Activated naive CD4-positive, alpha-beta T cell treated with anti-CD3 and anti-CD28 coated beads for 36 hours (primary cell): ENCODE results near the gene APCDD1L. TPM values are rescaled to one million over a fixed set of nuclear protein-coding genes. Genes with fewer than 3 reads are reported as not detected.

Experiments used
- CTCF ChIA-PET: fragments of 350-600 bp; sonication (Branson Sonifier 250); formaldehyde crosslinking; loops from one replicate; lab custom pipeline; 2021; ENCODE audit warnings: antibody characterized with exemption; lab: Charles Lee
- DNase-seq: peaks from one replicate; pipeline ENCODE4 v3.0.0-alpha.2; 2020
- H3K27ac Mint-ChIP-seq: one replicate; pipeline ENCODE4 v1.8.0; 2021; ENCODE audit warnings: mild to moderate bottlenecking, mixed read lengths
- H3K27me3 Mint-ChIP-seq: one replicate; pipeline ENCODE4 v1.8.0; 2021; ENCODE audit warnings: low read depth, mixed read lengths
- H3K36me3 Mint-ChIP-seq: one replicate; pipeline ENCODE4 v1.8.0; 2021; ENCODE audit warnings: low read depth, mixed read lengths
- H3K4me1 Mint-ChIP-seq: one replicate; pipeline ENCODE4 v1.8.0; 2021; ENCODE audit warnings: low read depth, mixed read lengths
- H3K4me3 Mint-ChIP-seq: one replicate; pipeline ENCODE4 v1.8.0; 2021; ENCODE audit warnings: mild to moderate bottlenecking, moderate library complexity, mixed read lengths
- H3K9me3 Mint-ChIP-seq: one replicate; pipeline ENCODE4 v1.8.0; 2021; ENCODE audit warnings: mixed read lengths
- intact Hi-C: fragments of 100-400 bp; cut with micrococcal nuclease; formaldehyde crosslinking; loops from one replicate; pipeline ENCODE4 v1.15.1; 2023
- total RNA-seq, 2 experiments: library from RNA; stranded (reverse); gene quantifications; one replicate each; pipeline ENCODE4 v1.2.3, GENCODE V29; 2021

The APCDD1L gene
- total RNA-seq, 2 experiments from 2014 or later: not detected

GRCh38 chr20:58550275-58551059 lies 35.3 kb upstream of the APCDD1L start:
- no peaks in the 10 kb centered on the region for H3K4me1 Mint-ChIP-seq
- H3K9me3 Mint-ChIP-seq: no peaks in the 10 kb centered on the region
- no peak for DNase-seq
- no peaks in the 10 kb centered on the region for H3K36me3 Mint-ChIP-seq
- intact Hi-C loops: no loop called here
- H3K27ac Mint-ChIP-seq: no peak overlapping the region
- CTCF ChIA-PET: interaction anchor here (0.6 kb wide), 2 partner anchors 64 to 463 kb away, joined by 3 to 4 read pairs; no protein-coding TSS in a partner anchor
- no peaks in the 10 kb centered on the region for H3K27me3 Mint-ChIP-seq
- H3K4me3 Mint-ChIP-seq: no peak overlapping the region

DNA sequence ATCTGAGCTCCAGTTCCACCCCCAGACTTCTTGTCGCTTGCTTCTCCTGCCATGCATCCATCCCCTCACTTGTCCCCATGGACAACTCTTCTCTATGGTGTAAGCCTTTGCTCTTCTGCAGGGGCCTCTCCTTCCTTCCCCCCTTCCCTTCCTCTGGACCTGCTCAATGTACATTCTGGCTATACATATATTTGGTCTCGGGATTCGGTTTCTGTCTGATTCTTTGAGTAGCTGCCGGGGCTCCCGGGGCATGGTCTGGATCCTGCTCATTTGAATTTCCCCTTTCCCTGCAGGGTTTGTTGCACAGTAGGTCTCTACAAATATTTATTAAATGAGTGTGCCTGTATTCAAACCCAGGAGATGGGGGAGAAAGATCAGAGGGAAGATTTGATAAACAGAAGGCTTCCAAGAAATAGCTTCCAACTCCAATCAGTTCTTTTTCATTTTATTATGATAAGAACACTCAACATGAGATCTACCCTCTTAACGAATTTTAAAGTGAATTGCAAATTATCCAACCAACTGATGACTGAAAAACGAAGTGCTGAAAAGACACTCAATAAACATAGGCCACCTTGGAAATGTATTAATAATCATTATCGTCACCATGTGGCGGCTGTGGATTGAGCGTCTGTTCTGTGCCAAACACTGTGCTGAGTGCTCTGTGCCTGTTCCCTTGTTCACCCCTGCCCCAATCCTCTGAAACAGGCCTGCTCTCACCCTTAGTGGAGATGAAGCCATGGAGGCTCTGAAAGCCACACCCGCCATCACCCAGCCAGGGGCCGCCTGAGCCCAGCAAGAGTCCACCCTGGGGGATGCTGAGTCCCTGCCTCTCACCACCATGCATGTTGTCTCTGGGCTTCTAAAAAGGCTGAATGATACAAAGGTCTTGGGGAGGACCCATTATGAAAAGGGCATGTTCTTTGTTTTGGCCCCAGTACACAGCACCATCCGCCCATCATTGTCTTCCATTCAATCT lies 34.3 kb upstream of the APCDD1L start:
- Mint-ChIP-seq H3K36me3 (no peaks in the 10 kb centered on the region), H3K9me3 (no peaks in the 10 kb centered on the region), H3K27me3 (no peaks in the 10 kb centered on the region), H3K27ac (no peak overlapping the region), H3K4me1 (no peaks in the 10 kb centered on the region), H3K4me3 (no peak overlapping the region)
- CTCF ChIA-PET: interaction anchor here (0.6 kb wide), 1 partner anchor 339 kb away, joined by 3 read pairs; no protein-coding TSS in a partner anchor
- no peak for DNase-seq
- intact Hi-C loops: no loop called here

DNA sequence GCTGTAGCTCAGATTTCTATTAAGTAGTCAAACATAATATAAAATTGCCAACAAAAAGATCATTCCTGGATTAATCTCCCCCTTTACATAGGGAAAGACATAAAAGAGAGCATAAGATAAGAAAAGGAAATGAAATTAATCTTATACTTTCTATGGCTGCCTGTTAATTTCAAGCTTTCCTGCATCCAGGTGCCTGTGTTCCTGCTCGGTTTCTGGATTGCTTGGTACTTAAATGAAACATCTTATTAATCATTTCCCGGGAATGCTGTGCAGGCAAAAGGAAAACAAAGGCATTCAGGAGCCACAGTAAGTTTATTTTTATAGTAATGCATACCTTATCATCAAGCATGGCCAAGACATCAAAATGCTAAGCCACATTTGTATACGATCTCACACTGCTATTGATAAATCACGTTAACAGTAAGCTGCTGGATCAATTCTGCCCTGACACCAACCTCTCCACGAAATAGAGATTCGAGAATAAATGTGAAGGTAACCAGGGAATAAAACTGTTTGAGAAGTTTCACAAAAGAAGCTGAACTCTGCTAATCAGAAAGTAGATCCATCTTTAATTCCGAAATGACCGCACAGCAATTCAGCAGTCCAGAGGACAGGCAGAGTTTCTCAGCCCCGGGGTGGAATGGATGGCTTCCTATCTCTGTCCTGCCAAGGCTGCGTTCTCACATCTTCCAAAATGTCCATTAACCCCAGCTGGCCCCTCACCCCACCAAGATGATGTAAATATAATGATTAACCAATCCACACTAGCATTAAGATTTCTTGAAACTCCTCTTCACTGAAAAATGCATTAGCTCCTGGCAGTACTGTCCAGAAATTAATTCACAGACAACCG lies 32.6 kb upstream of the APCDD1L start:
- intact Hi-C loops: no loop called here
- Mint-ChIP-seq H3K27me3 (no peaks in the 10 kb centered on the region), H3K36me3 (no peaks in the 10 kb centered on the region), H3K4me3 (no peak overlapping the region), H3K9me3 (no peaks in the 10 kb centered on the region), H3K4me1 (no peaks in the 10 kb centered on the region), H3K27ac (no peak overlapping the region)
- DNase-seq: no peak
- CTCF ChIA-PET: no interaction called here

- CTCF ChIA-PET: no interaction called here
- Mint-ChIP-seq H3K36me3 (no peaks in the 10 kb centered on the region), H3K9me3 (no peaks in the 10 kb centered on the region), H3K4me1 (no peaks in the 10 kb centered on the region), H3K4me3 (no peak overlapping the region), H3K27me3 (no peaks in the 10 kb centered on the region), H3K27ac (no peak overlapping the region)
- intact Hi-C loops: no loop called here
- DNase-seq: no peak
Measured at GRCh38 chr20:58546756-58547622, 31.8 kb upstream of the APCDD1L start.

DNA sequence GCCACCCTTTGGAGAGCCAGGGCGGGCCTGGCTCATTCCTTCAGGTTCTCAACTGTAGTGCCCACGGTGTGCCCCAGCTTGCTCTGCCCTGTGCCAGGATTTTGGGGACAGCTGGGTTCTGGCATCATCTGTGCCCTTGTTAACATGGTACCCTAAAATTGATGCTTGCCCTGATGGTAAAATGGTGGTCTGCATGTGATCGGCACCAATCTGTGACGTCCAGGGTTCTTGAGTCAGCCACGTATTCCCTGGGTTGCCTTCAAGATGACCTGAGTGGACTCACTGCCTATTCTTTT lies 31.2 kb upstream of the APCDD1L start:
- no peak for DNase-seq
- Mint-ChIP-seq H3K4me3 (no peak overlapping the region), H3K36me3 (no peaks in the 10 kb centered on the region), H3K27me3 (no peaks in the 10 kb centered on the region), H3K4me1 (no peaks in the 10 kb centered on the region), H3K27ac (no peak overlapping the region), H3K9me3 (no peaks in the 10 kb centered on the region)
- intact Hi-C loops: no loop called here
- CTCF ChIA-PET: interaction anchor here (0.6 kb wide), 1 partner anchor 18 kb away, joined by 3 read pairs; no protein-coding TSS in a partner anchor

- H3K36me3 Mint-ChIP-seq: no peaks in the 10 kb centered on the region
- intact Hi-C loops: no loop called here
- H3K9me3 Mint-ChIP-seq: no peaks in the 10 kb centered on the region
- H3K4me3 Mint-ChIP-seq: no peak overlapping the region
- CTCF ChIA-PET: interaction anchor here (0.6 kb wide), 1 partner anchor 19 kb away, joined by 3 read pairs; no protein-coding TSS in a partner anchor
- DNase-seq: no peak
- H3K27me3 Mint-ChIP-seq: no peaks in the 10 kb centered on the region
- no peak overlapping the region for H3K27ac Mint-ChIP-seq
- H3K4me1 Mint-ChIP-seq: no peaks in the 10 kb centered on the region
Measured at GRCh38 chr20:58545565-58546415, 30.6 kb upstream of the APCDD1L start.

DNA sequence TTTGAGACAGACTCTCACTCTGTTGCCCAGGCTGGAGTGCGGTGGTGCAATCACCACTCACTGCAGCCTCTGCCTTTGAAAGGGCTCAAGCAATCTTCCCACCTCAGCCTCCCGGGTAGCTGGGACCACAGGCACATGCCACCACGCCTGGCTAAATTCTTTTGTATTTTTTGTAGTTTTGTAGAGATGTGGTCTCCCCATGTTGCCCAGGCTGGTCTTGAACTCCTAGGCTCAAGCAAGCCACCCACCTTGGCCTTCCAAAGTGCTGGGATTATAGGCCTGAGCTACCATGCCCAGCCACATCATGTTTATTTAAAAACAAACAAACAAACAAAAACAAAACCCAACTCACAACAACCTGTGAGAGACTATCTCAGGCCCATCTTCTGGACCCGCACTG lies 29.7 kb upstream of the APCDD1L start:
- H3K36me3 Mint-ChIP-seq: no peaks in the 10 kb centered on the region
- H3K4me1 Mint-ChIP-seq: no peaks in the 10 kb centered on the region
- H3K9me3 Mint-ChIP-seq: no peaks in the 10 kb centered on the region
- DNase-seq: no peak
- H3K27ac Mint-ChIP-seq: no peak overlapping the region
- H3K4me3 Mint-ChIP-seq: no peak overlapping the region
- CTCF ChIA-PET: no interaction called here
- no peaks in the 10 kb centered on the region for H3K27me3 Mint-ChIP-seq
- intact Hi-C loops: no loop called here

DNA sequence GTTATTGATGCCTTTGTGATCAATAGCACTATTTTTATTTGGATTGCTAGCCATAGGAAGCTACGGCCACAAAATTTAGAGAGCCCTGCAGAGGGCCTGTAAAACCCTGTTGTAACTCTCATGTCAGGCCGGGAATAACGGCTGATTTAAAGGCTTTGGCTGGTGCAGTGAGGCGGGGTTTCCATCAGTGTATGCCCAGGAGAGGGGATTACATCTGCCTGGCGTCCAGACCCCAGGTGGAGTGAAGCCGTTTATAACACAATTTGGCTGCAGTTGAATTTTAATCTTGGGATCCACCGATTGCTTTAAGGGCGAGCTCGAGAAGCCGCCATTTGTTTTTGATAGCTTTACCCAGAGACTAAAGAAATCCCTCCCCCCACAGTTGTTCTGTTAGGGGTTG lies 29.1 kb upstream of the APCDD1L start:
- Mint-ChIP-seq H3K27me3 (no peaks in the 10 kb centered on the region), H3K4me3 (no peak overlapping the region), H3K9me3 (no peaks in the 10 kb centered on the region), H3K36me3 (no peaks in the 10 kb centered on the region), H3K27ac (no peak overlapping the region), H3K4me1 (no peaks in the 10 kb centered on the region)
- intact Hi-C loops: no loop called here
- DNase-seq: no peak
- CTCF ChIA-PET: no interaction called here

GRCh38 chr20:58543274-58543673 lies 28.1 kb upstream of the APCDD1L start:
- no peak for DNase-seq
- intact Hi-C loops: no loop called here
- H3K36me3 Mint-ChIP-seq: no peaks in the 10 kb centered on the region
- H3K9me3 Mint-ChIP-seq: peaks cover 5% of the 10 kb centered on the region
- H3K4me3 Mint-ChIP-seq: no peak overlapping the region
- H3K27me3 Mint-ChIP-seq: no peaks in the 10 kb centered on the region
- no peaks in the 10 kb centered on the region for H3K4me1 Mint-ChIP-seq
- H3K27ac Mint-ChIP-seq: no peak overlapping the region
- CTCF ChIA-PET: no interaction called here

DNA sequence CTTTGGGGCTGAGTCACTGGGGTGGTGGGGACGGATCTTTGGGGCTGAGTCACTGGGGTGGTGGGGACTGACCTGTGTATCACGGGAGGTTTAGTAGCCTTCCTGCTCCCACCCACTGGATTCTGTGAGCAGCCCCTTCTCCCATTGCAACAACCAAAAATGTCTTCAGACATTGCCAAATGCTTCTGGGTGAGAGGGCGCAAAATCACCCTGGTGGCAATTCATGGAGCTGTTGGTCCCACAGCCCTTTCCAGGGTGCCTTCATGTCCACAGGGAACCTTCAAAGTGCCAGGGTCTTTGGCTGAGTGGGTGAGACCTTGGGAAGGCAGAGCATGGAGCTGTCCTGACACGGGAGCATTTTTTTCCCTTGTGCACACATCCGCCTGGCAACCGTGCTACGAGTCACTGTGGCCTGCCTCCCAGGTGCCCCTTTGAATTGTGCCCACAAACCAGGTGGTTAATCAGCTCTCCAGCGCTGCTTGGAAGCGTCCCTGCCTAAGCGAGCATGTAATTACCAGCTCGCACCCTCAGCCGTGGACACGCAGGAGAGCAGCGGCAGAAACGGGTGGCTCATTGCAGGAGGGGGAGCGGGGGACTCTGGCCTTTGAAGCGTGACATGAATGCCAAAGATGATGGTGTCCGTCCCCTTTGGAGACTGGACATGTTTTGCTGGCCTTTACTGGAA lies 27.4 kb upstream of the APCDD1L start:
- no peaks in the 10 kb centered on the region for H3K36me3 Mint-ChIP-seq
- CTCF ChIA-PET: no interaction called here
- no peaks in the 10 kb centered on the region for H3K4me1 Mint-ChIP-seq
- H3K27me3 Mint-ChIP-seq: no peaks in the 10 kb centered on the region
- intact Hi-C loops: no loop called here
- peaks cover 12% of the 10 kb centered on the region for H3K9me3 Mint-ChIP-seq
- H3K27ac Mint-ChIP-seq: no peak overlapping the region
- H3K4me3 Mint-ChIP-seq: no peak overlapping the region
- no peak for DNase-seq
